Immature natural killer cell (primary cell): ENCODE measurements around the gene PDPK1. TPM values are rescaled to one million over a fixed set of nuclear protein-coding genes. Genes with fewer than 3 reads are reported as not detected.
A peak's percentile ranks its signal among the peaks of the same experiment; 100 is the strongest.
"Not testable (repeated sequence)": the region's sequence is repeated elsewhere in the genome, so short reads cannot be mapped to it uniquely, and the experiment has no call there.

Experiments used
- DNase-seq, 3 donors: peaks; one replicate each; pipeline ENCODE4 v3.0.0; 2022; ENCODE audit warnings: mixed read lengths in 1 of 3
- H3K27ac Mint-ChIP-seq, 6 donors: one replicate each; pipeline ENCODE4 v1.8.0; 2020; ENCODE audit warnings: mixed read lengths in 6 of 6, mild to moderate bottlenecking in 5 of 6, inconsistent platforms in 4 of 6, moderate library complexity in 3 of 6
- H3K27me3 Mint-ChIP-seq, 3 donors: one replicate each; pipeline ENCODE4 v1.8.0; 2020 to 2021; ENCODE audit warnings: low read depth in 3 of 3, mild to moderate bottlenecking in 3 of 3, mixed read lengths in 3 of 3, moderate library complexity in 3 of 3, inconsistent platforms in 1 of 3
- H3K36me3 Mint-ChIP-seq, 3 donors: one replicate each; pipeline ENCODE4 v1.8.0; 2020; ENCODE audit warnings: mixed read lengths in 3 of 3, inconsistent platforms in 2 of 3, mild to moderate bottlenecking in 2 of 3
- H3K4me1 Mint-ChIP-seq, 2 donors: one replicate each; pipeline ENCODE4 v1.8.0; 2020; ENCODE audit warnings: inconsistent platforms in 2 of 2, mild to moderate bottlenecking in 2 of 2, mixed read lengths in 2 of 2, moderate library complexity in 1 of 2
- H3K4me3 Mint-ChIP-seq, 5 donors: one replicate each; pipeline ENCODE4 v1.8.0; 2020; ENCODE audit warnings: mild to moderate bottlenecking in 5 of 5, mixed read lengths in 5 of 5, inconsistent platforms in 3 of 5, moderate library complexity in 3 of 5
- H3K9me3 Mint-ChIP-seq, 6 donors: one replicate each; pipeline ENCODE4 v1.8.0; 2020; ENCODE audit warnings: mild to moderate bottlenecking in 6 of 6, mixed read lengths in 6 of 6, inconsistent platforms in 4 of 6, moderate library complexity in 3 of 6
- polyA plus RNA-seq, 3 donors: library from polyadenylated mRNA; unstranded; fragments of 300-500 nt; fragmentation: Illumina TruSeq; gene quantifications; one replicate each; pipeline ENCODE4 v1.2.3, GENCODE V29; 2021

Gene PDPK1
- polyA plus RNA-seq, 3 donors from 2014 or later: 26.3 to 48.8 (median 27.1) TPM

GRCh38 chr16:2560131-2560797 lies 22.4 kb downstream of the PDPK1 start:
- not testable (repeated sequence) for H3K27me3 Mint-ChIP-seq, H3K9me3 Mint-ChIP-seq, H3K36me3 Mint-ChIP-seq, H3K4me3 Mint-ChIP-seq, H3K27ac Mint-ChIP-seq, H3K4me1 Mint-ChIP-seq, DNase-seq

GRCh38 chr16:2560798-2561133 lies 22.9 kb downstream of the PDPK1 start:
- H3K27ac Mint-ChIP-seq, H3K36me3 Mint-ChIP-seq, H3K27me3 Mint-ChIP-seq, H3K9me3 Mint-ChIP-seq, H3K4me1 Mint-ChIP-seq, H3K4me3 Mint-ChIP-seq: not testable (repeated sequence)
- DNase-seq: peak; percentile 50 to 61 (median 56)

- H3K27me3 Mint-ChIP-seq, H3K4me1 Mint-ChIP-seq, DNase-seq, H3K27ac Mint-ChIP-seq, H3K9me3 Mint-ChIP-seq, H3K36me3 Mint-ChIP-seq, H3K4me3 Mint-ChIP-seq: not testable (repeated sequence)
These were observed 29.7 kb downstream of the PDPK1 start for GRCh38 chr16:2567506-2567905.

GRCh38 chr16:2568573-2568972 lies 30.8 kb downstream of the PDPK1 start:
- not testable (repeated sequence) for H3K4me1 Mint-ChIP-seq, H3K27me3 Mint-ChIP-seq, H3K4me3 Mint-ChIP-seq, H3K27ac Mint-ChIP-seq, DNase-seq, H3K9me3 Mint-ChIP-seq, H3K36me3 Mint-ChIP-seq

- not testable (repeated sequence) for H3K27ac Mint-ChIP-seq, H3K4me1 Mint-ChIP-seq, DNase-seq, H3K27me3 Mint-ChIP-seq, H3K9me3 Mint-ChIP-seq, H3K36me3 Mint-ChIP-seq, H3K4me3 Mint-ChIP-seq
These were observed 34.9 kb downstream of the PDPK1 start for GRCh38 chr16:2572704-2573103.

- H3K27ac Mint-ChIP-seq, H3K4me3 Mint-ChIP-seq, H3K36me3 Mint-ChIP-seq, DNase-seq, H3K9me3 Mint-ChIP-seq, H3K27me3 Mint-ChIP-seq, H3K4me1 Mint-ChIP-seq: not testable (repeated sequence)
These were observed 38.0 kb downstream of the PDPK1 start for GRCh38 chr16:2575839-2576238.

GRCh38 chr16:2577044-2577443 lies 39.2 kb downstream of the PDPK1 start:
- DNase-seq, H3K4me1 Mint-ChIP-seq, H3K9me3 Mint-ChIP-seq, H3K27me3 Mint-ChIP-seq, H3K36me3 Mint-ChIP-seq, H3K27ac Mint-ChIP-seq, H3K4me3 Mint-ChIP-seq: not testable (repeated sequence)

GRCh38 chr16:2578905-2579304 lies 41.1 kb downstream of the PDPK1 start:
- DNase-seq, H3K4me1 Mint-ChIP-seq, H3K27me3 Mint-ChIP-seq, H3K9me3 Mint-ChIP-seq, H3K36me3 Mint-ChIP-seq, H3K27ac Mint-ChIP-seq, H3K4me3 Mint-ChIP-seq: not testable (repeated sequence)

GRCh38 chr16:2580143-2580542 lies 42.3 kb downstream of the PDPK1 start:
- DNase-seq, H3K4me3 Mint-ChIP-seq, H3K36me3 Mint-ChIP-seq, H3K4me1 Mint-ChIP-seq, H3K27me3 Mint-ChIP-seq, H3K27ac Mint-ChIP-seq, H3K9me3 Mint-ChIP-seq: not testable (repeated sequence)

- H3K27ac Mint-ChIP-seq, DNase-seq, H3K9me3 Mint-ChIP-seq, H3K4me1 Mint-ChIP-seq, H3K27me3 Mint-ChIP-seq, H3K36me3 Mint-ChIP-seq, H3K4me3 Mint-ChIP-seq: not testable (repeated sequence)
These were observed 43.0 kb downstream of the PDPK1 start for GRCh38 chr16:2580818-2581217.

- Mint-ChIP-seq H3K36me3 (peaks cover 0 to 18% (median 9%) of the 10 kb centered on the region in 3 donors), H3K27ac (peak overlapping the region in 1 of 6 donors; percentile 40), H3K27me3 (peaks cover 0 to 4% (median 2%) of the 10 kb centered on the region in 3 donors), H3K9me3 (no peaks in the 10 kb centered on the region), H3K4me3 (no peak overlapping the region), H3K4me1 (peaks cover 0 to under 1% of the 10 kb centered on the region in 2 donors)
- DNase-seq: no peak
These were observed 47.2 kb downstream of the PDPK1 start for GRCh38 chr16:2584729-2585650.

GRCh38 chr16:2585651-2586081 lies 47.8 kb downstream of the PDPK1 start:
- H3K9me3 Mint-ChIP-seq: no peaks in the 10 kb centered on the region
- peaks cover 0 to 21% (median 9%) of the 10 kb centered on the region in 3 donors for H3K36me3 Mint-ChIP-seq
- no peak overlapping the region for H3K4me3 Mint-ChIP-seq
- no peak for DNase-seq
- H3K4me1 Mint-ChIP-seq: peaks cover 2 to 6% of the 10 kb centered on the region in 2 donors
- H3K27me3 Mint-ChIP-seq: peaks cover 0 to 4% (median 2%) of the 10 kb centered on the region in 3 donors
- H3K27ac Mint-ChIP-seq: no peak overlapping the region

- Mint-ChIP-seq H3K27ac (no peak overlapping the region), H3K4me3 (no peak overlapping the region), H3K27me3 (peaks cover 0 to 4% (median 2%) of the 10 kb centered on the region in 3 donors), H3K4me1 (peaks cover 2 to 6% of the 10 kb centered on the region in 2 donors), H3K36me3 (peaks cover 0 to 21% (median 9%) of the 10 kb centered on the region in 3 donors), H3K9me3 (no peaks in the 10 kb centered on the region)
- DNase-seq: no peak
These were observed 48.4 kb downstream of the PDPK1 start for GRCh38 chr16:2586241-2586640.

GRCh38 chr16:2586901-2587480 lies 49.2 kb downstream of the PDPK1 start:
- no peak for DNase-seq
- peak overlapping the region in 1 of 6 donors; percentile 39 for H3K27ac Mint-ChIP-seq
- H3K36me3 Mint-ChIP-seq: peaks cover 0 to 21% (median 9%) of the 10 kb centered on the region in 3 donors
- H3K27me3 Mint-ChIP-seq: peaks cover 0 to 4% (median 2%) of the 10 kb centered on the region in 3 donors
- no peaks in the 10 kb centered on the region for H3K9me3 Mint-ChIP-seq
- peaks cover 4 to 9% of the 10 kb centered on the region in 2 donors for H3K4me1 Mint-ChIP-seq
- no peak overlapping the region for H3K4me3 Mint-ChIP-seq
